Astrocyte (in vitro differentiated cells and primary cell): ENCODE data around the gene HYKK.

Experiments used
- EZH2 ChIP-seq: IDR thresholded peaks from 2 replicates; pipeline ENCODE4 v1.6.1; 2012; ENCODE audit warnings: mild to moderate bottlenecking, low read length, inconsistent platforms; ENCODE audit not compliant: insufficient read depth
- TF ChIP-seq, protein P1 (sequence below): IDR thresholded peaks from 2 replicates; pipeline ENCODE4 v1.5.1; 2011; ENCODE audit warnings: low read depth, mild to moderate bottlenecking, inconsistent platforms, low read length, moderate library complexity; ENCODE audit not compliant: insufficient read depth

DNA sequence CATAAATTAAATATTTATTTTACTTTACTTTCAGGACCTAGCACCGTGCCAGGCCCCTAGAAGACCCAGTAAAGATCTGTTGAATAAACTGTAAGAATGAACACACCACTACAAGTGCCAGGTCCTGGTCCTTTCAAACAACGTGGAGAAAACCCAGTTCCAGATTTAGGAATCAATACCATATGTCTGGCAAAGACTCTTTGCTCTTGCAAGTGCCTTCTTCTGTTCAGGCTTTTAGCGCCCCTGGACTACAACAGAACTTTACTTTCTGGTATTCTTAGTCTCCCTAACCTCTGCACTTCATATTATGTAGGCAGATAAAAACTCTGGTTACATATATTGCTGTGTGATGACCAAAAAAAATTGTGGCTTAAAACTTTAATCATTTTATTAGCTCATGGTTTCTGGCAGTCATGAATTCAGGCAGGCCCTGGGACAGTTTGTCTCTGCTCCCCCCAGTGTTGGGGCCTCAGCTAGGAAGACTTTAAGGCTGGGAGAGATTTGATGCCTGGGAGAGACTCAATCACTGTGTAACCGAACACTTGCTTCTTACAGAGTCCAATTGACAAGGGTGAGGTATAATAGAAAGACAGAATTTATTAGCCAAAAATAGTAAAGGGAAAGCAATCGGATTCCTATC lies 30.0 kb downstream of the HYKK start:
- TF ChIP-seq, protein P1, sequence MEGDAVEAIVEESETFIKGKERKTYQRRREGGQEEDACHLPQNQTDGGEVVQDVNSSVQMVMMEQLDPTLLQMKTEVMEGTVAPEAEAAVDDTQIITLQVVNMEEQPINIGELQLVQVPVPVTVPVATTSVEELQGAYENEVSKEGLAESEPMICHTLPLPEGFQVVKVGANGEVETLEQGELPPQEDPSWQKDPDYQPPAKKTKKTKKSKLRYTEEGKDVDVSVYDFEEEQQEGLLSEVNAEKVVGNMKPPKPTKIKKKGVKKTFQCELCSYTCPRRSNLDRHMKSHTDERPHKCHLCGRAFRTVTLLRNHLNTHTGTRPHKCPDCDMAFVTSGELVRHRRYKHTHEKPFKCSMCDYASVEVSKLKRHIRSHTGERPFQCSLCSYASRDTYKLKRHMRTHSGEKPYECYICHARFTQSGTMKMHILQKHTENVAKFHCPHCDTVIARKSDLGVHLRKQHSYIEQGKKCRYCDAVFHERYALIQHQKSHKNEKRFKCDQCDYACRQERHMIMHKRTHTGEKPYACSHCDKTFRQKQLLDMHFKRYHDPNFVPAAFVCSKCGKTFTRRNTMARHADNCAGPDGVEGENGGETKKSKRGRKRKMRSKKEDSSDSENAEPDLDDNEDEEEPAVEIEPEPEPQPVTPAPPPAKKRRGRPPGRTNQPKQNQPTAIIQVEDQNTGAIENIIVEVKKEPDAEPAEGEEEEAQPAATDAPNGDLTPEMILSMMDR, result no peak
- TF ChIP-seq EZH2, result no peak
